IPS-NIHi7 (cell line): Measurements from ENCODE around the gene NDEL1.

Experiments used
- DNase-seq: peaks from one replicate; pipeline ENCODE4 v3.0.0; 2012; ENCODE audit warnings: mixed read lengths; ENCODE audit errors: extremely low spot score

The NDEL1 gene

GRCh38 chr17:8502126-8502525 is 66.4 kb downstream of the NDEL1 start:
- no peak for DNase-seq

GRCh38 chr17:8503368-8503767 is 67.7 kb downstream of the NDEL1 start:
- DNase-seq = no peak

- DNase-seq = no peak
These were observed 68.1 kb downstream of the NDEL1 start for GRCh38 chr17:8503807-8504206.

- DNase-seq = no peak
These were observed 69.0 kb downstream of the NDEL1 start for GRCh38 chr17:8504460-8505207.

- no peak for DNase-seq
These were observed 70.5 kb downstream of the NDEL1 start for GRCh38 chr17:8506145-8506544.

GRCh38 chr17:8514801-8515200 is 79.1 kb downstream of the NDEL1 start:
- DNase-seq = no peak
